Activated B cell treated with CpG ODN at 0.5 μM for 24 hours (primary cell): ENCODE data around the gene IMPDH1. TPM values are rescaled to one million over a fixed set of nuclear protein-coding genes. Genes with fewer than 3 reads are reported as not detected.

ENCODE experiments used
- ATAC-seq: fragments of 200-7000 bp; cut with Tn5 transposase; one replicate; pipeline ENCODE4 v1.10.0; 2021; ENCODE audit warnings: low read depth, mild to moderate bottlenecking, moderate library complexity
- CTCF ChIA-PET: fragments of 350-600 bp; sonication (Branson Sonifier 250); formaldehyde crosslinking; loops from one replicate; lab custom pipeline; 2021; ENCODE audit warnings: antibody characterized with exemption; lab: Charles Lee
- POLR2A ChIA-PET: fragments of 350-600 bp; sonication (Branson Sonifier 250); formaldehyde crosslinking; loops from one replicate; lab custom pipeline; 2021; ENCODE audit warnings: antibody characterized with exemption; lab: Charles Lee
- DNase-seq: peaks from one replicate; pipeline ENCODE4 v3.0.0; 2022
- H3K27ac Mint-ChIP-seq: one replicate; pipeline ENCODE4 v1.8.0; 2020; ENCODE audit warnings: mixed read lengths
- H3K27me3 Mint-ChIP-seq: one replicate; pipeline ENCODE4 v1.8.0; 2021; ENCODE audit warnings: mixed read lengths
- H3K36me3 Mint-ChIP-seq: one replicate; pipeline ENCODE4 v1.8.0; 2021; ENCODE audit warnings: low read depth, mixed read lengths
- H3K4me1 Mint-ChIP-seq: one replicate; pipeline ENCODE4 v1.8.0; 2021; ENCODE audit warnings: mixed read lengths
- H3K4me3 Mint-ChIP-seq: one replicate; pipeline ENCODE4 v1.8.0; 2020; ENCODE audit warnings: mild to moderate bottlenecking, mixed read lengths
- H3K9me3 Mint-ChIP-seq: one replicate; pipeline ENCODE4 v1.8.0; 2020; ENCODE audit warnings: mixed read lengths
- intact Hi-C: fragments of 100-400 bp; cut with micrococcal nuclease; formaldehyde crosslinking; loops from one replicate; pipeline ENCODE4 v1.15.1; 2024
- total RNA-seq: library from RNA; stranded (reverse); gene quantifications from 2 replicates; pipeline ENCODE4 v1.2.3, GENCODE V29; 2022
- TF ChIP-seq, protein P1 (sequence below): fragments of 200-600 bp; IDR thresholded peaks from one replicate; pipeline ENCODE4 v1.8.0; 2022; ENCODE audit warnings: antibody characterized with exemption, mild to moderate bottlenecking

The IMPDH1 gene
- total RNA-seq, 1 donor from 2014 or later: 45.8 TPM

DNA sequence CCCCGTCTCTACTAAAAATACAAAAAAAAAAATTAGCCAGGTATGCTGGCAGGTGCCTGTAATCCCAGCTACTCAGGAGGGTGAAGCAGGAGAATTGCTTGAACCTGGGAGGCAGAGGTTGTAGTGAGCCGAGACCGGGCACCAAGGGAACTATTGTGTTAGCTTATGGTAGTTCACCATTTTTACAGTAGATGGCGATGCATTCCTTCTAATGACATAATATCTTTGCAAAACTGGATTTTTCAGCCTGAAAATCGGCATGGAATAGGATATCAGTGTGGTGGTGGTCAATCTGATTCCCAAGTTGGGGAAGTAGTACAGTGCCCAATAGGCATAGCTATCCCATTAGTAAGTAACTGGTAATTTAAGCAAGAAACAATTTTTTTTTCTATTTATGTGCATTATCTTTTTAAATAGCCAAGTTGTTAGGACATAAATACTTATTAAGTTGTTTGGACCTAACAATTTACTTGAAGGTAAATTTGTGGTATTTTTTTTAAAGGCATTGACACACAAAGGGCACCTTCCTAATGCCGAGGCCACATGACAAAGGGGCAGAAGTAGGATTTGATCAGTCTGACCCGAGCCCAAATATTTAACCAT lies 17.6 kb upstream of the IMPDH1 start:
- Mint-ChIP-seq H3K4me1 (no peaks in the 10 kb centered on the region), H3K27ac (no peak overlapping the region), H3K36me3 (no peaks in the 10 kb centered on the region), H3K4me3 (no peak overlapping the region), H3K9me3 (no peaks in the 10 kb centered on the region), H3K27me3 (peaks cover 5% of the 10 kb centered on the region)
- POLR2A ChIA-PET: interaction anchor here (0.6 to 2.6 kb wide), 6 partner anchors 9 to 34 kb away, joined by 3 to 21 read pairs (median 5); partner anchors contain the start of gene HILPDA
- intact Hi-C loops: loop anchor here (1.0 kb wide), 4 partner anchors 18 to 456 kb away; partner anchors contain the start of genes HILPDA and IMPDH1
- TF ChIP-seq, protein P1, sequence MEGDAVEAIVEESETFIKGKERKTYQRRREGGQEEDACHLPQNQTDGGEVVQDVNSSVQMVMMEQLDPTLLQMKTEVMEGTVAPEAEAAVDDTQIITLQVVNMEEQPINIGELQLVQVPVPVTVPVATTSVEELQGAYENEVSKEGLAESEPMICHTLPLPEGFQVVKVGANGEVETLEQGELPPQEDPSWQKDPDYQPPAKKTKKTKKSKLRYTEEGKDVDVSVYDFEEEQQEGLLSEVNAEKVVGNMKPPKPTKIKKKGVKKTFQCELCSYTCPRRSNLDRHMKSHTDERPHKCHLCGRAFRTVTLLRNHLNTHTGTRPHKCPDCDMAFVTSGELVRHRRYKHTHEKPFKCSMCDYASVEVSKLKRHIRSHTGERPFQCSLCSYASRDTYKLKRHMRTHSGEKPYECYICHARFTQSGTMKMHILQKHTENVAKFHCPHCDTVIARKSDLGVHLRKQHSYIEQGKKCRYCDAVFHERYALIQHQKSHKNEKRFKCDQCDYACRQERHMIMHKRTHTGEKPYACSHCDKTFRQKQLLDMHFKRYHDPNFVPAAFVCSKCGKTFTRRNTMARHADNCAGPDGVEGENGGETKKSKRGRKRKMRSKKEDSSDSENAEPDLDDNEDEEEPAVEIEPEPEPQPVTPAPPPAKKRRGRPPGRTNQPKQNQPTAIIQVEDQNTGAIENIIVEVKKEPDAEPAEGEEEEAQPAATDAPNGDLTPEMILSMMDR: peak; percentile 70
- no peak for DNase-seq
- CTCF ChIA-PET: interaction anchor here (0.7 to 14.5 kb wide), 19 partner anchors 10 to 313 kb away, joined by 3 to 442 read pairs (median 7); partner anchors contain the start of genes HILPDA, IMPDH1 and RBM28
- peak; percentile 78 for ATAC-seq

DNA sequence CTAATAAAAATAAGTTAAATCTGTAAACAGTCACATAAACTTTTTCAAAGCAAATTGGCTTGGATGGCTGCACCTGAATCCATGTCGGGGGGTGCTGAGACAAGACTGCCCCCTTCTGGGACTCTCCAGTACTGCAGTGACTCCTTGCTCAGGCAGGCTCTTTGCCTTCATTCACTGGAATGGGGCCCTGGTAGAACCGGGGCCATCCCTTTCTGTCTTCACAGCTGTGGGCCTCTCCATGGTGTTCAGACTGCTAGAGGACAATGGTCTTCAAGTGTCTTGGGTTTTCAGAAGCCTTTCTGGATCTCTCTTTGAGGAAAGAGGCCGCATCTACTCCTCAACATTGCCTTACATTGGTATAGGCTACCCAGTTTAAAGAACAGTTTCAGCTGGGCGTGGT lies 16.1 kb upstream of the IMPDH1 start:
- intact Hi-C loops: loop anchor here (1.0 kb wide), 1 partner anchor 28 kb away; no protein-coding TSS in a partner anchor
- ATAC-seq (peak; percentile 75), DNase-seq (peak; percentile 29)
- H3K27me3 Mint-ChIP-seq: peaks cover 5% of the 10 kb centered on the region
- H3K27ac Mint-ChIP-seq: no peak overlapping the region
- no peaks in the 10 kb centered on the region for H3K9me3 Mint-ChIP-seq
- CTCF ChIA-PET: interaction anchor here (1.2 to 14.5 kb wide), 10 partner anchors 10 to 78 kb away, joined by 4 to 442 read pairs (median 33); partner anchors contain the start of genes HILPDA and IMPDH1
- H3K36me3 Mint-ChIP-seq: no peaks in the 10 kb centered on the region
- no peak overlapping the region for H3K4me3 Mint-ChIP-seq
- POLR2A ChIA-PET: interaction anchor here (1.4 kb wide), 1 partner anchor 30 kb away, joined by 4 read pairs; the partner anchor contains the start of gene HILPDA
- H3K4me1 Mint-ChIP-seq: no peaks in the 10 kb centered on the region
- TF ChIP-seq, protein P1: no peak

DNA sequence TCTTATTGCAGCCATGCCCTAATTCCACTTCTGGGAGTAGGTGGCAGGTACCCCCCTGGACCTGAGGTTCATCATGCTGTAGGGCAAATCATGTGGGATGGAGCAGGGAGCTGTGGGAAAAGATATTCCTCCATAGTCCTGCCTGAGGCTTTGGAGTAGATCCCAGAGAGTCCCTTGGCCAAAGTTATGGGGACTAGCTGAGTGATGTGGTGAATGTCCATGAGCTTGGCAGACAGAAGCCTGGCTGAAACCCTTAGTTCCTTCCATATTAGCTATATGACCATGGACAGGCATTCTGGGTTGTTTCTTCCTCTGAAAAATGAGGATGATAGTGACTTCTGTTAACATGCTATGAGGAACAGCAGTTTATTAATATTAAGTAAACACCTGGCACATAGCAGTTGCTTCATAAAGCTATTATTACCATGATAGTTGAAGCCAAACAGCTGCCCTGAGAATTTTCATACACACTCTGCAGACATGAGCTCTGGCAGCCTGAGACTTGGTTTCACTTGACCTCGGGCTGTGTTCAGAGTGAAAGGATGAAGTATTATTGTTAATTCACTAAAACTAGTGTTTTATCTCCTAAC lies 15.0 kb upstream of the IMPDH1 start:
- TF ChIP-seq, protein P1: no peak
- Mint-ChIP-seq H3K27me3 (peaks cover 5% of the 10 kb centered on the region), H3K4me3 (no peak overlapping the region), H3K27ac (no peak overlapping the region), H3K36me3 (no peaks in the 10 kb centered on the region), H3K4me1 (no peaks in the 10 kb centered on the region), H3K9me3 (no peaks in the 10 kb centered on the region)
- ChIA-PET CTCF (interaction anchor here (0.6 to 14.5 kb wide), 8 partner anchors 9 to 416 kb away, joined by 3 to 442 read pairs (median 42); partner anchors contain the start of genes HILPDA and IMPDH1), POLR2A (interaction anchor here (1.4 kb wide), 1 partner anchor 31 kb away, joined by 4 read pairs; the partner anchor contains the start of gene HILPDA)
- DNase-seq (no peak), ATAC-seq (no peak)
- intact Hi-C loops: loop anchor here (1.0 kb wide), 1 partner anchor 26 kb away; no protein-coding TSS in a partner anchor

DNA sequence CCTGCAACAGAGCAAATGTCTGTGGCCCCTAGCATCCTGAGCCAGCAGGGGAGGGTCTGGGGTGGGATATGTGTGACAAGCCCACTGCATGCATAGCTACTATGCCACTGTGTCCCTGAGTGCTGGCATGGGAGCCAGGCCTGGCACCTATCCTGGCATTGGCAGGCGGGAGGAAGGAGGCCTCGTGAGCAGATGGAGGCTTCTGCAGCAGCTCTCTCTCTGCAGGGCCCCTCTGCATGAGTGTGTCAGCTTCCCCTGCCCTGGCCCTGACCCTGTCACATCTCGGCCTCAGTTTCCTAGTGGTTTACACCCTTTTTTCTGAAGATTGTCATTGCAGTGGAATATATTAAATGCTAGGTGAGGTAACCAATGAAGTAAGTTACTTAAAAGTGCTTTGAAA lies 13.1 kb upstream of the IMPDH1 start:
- CTCF ChIA-PET: interaction anchor here (11.8 to 14.5 kb wide), 2 partner anchors 32 to 38 kb away, joined by 121 to 442 read pairs; partner anchors contain the start of gene HILPDA
- no peak overlapping the region for H3K4me3 Mint-ChIP-seq
- ATAC-seq: no peak
- H3K27me3 Mint-ChIP-seq: no peaks in the 10 kb centered on the region
- no peak overlapping the region for H3K27ac Mint-ChIP-seq
- no peaks in the 10 kb centered on the region for H3K9me3 Mint-ChIP-seq
- no peaks in the 10 kb centered on the region for H3K4me1 Mint-ChIP-seq
- no peak for DNase-seq
- TF ChIP-seq, protein P1: no peak
- intact Hi-C loops: no loop called here
- no peaks in the 10 kb centered on the region for H3K36me3 Mint-ChIP-seq
- POLR2A ChIA-PET: no interaction called here

DNA sequence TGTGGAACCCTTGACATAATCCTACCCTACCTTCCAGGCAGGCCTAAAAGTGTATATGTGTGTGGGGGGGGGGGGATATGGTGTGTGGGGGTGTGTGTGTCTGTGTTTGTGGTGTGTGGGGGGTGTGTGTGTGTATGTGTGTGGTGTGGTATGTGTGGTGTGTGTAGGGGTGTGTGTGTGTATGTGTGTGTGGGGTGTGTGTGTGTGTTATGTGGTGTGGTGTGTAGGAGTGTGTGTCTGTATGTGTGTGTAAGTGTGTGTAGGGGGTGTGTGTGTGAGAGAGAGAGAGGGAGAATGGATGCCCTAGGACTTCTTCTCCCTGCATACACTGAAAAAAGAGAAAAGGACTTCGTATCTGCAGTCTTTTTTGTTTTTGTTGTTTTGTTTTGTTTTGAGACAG lies 12.3 kb upstream of the IMPDH1 start:
- ChIA-PET CTCF (interaction anchor here (11.8 kb wide), 1 partner anchor 33 kb away, joined by 121 read pairs; the partner anchor contains the start of gene HILPDA), POLR2A (no interaction called here)
- ATAC-seq (no peak), DNase-seq (no peak)
- no peaks in the 10 kb centered on the region for H3K27me3 Mint-ChIP-seq
- H3K4me1 Mint-ChIP-seq: no peaks in the 10 kb centered on the region
- H3K27ac Mint-ChIP-seq: no peak overlapping the region
- intact Hi-C loops: no loop called here
- H3K4me3 Mint-ChIP-seq: no peak overlapping the region
- TF ChIP-seq, protein P1: no peak
- no peaks in the 10 kb centered on the region for H3K9me3 Mint-ChIP-seq
- no peaks in the 10 kb centered on the region for H3K36me3 Mint-ChIP-seq
